ENCODE data around the gene ABCA10. TPM values are rescaled to one million over a fixed set of nuclear protein-coding genes. Genes with fewer than 3 reads are reported as not detected.

The ABCA10 gene
- total and polyA plus RNA-seq, 2 of the 13 experiments (the other 11 are each of a cell fraction or from before 2014, with no cell fraction given), result 0.02 to 0.08 TPM

- TF ChIP-seq MTA3 (CRISPR knock-in tag; IDR thresholded peaks at IDR 0.05) (no peak), MAF1 (CRISPR knock-in tag; IDR thresholded peaks at IDR 0.05; ENCODE audit: borderline replicate concordance) (no peak), MXD3 (CRISPR knock-in tag; IDR thresholded peaks at IDR 0.05) (no peak), ZNF850 (CRISPR knock-in tag; conservative IDR thresholded peaks at IDR 0.05) (no peak), ZNF24 (IDR thresholded peaks at IDR 0.05) (0 out of 2 replicates have a peak, but pooled peaks have one; percentile 14), TSC22D2 (CRISPR knock-in tag; IDR thresholded peaks at IDR 0.05; ENCODE audit: borderline replicate concordance) (no peak), RARA (CRISPR knock-in tag; IDR thresholded peaks at IDR 0.05) (peak; percentile 54), ZNF282 (IDR thresholded peaks at IDR 0.05; ENCODE audit: partially characterized antibody) (no peak), ZBTB3 (CRISPR knock-in tag; IDR thresholded peaks at IDR 0.05; ENCODE audit: borderline replicate concordance, low read depth) (no peak), ZSCAN29 (CRISPR knock-in tag; conservative IDR thresholded peaks at IDR 0.05) (no peak), CTCF (CRISPR knock-in tag; IDR thresholded peaks at IDR 0.05) (no peak), SSRP1 (CRISPR knock-in tag; IDR thresholded peaks at IDR 0.05) (0 out of 2 replicates have a peak, but pooled peaks have one; percentile 22), ATF7-NPFF (CRISPR knock-in tag; IDR thresholded peaks at IDR 0.05; ENCODE audit: low read depth) (no peak), KDM5A (IDR thresholded peaks at IDR 0.05; ENCODE audit: borderline replicate concordance, low read length) (no peak), DZIP1 (CRISPR knock-in tag; IDR thresholded peaks at IDR 0.05) (no peak), PLSCR1 (CRISPR knock-in tag; IDR thresholded peaks at IDR 0.05; ENCODE audit: borderline replicate concordance) (no peak), SP1 (IDR thresholded peaks at IDR 0.05) (no peak), SP1 (CRISPR knock-in tag; IDR thresholded peaks at IDR 0.05) (no peak), SP140L (CRISPR knock-in tag; IDR thresholded peaks at IDR 0.05; ENCODE audit: borderline replicate concordance) (no peak), HMGA1 (CRISPR knock-in tag; conservative IDR thresholded peaks at IDR 0.05) (no peak), YEATS4 (CRISPR knock-in tag; IDR thresholded peaks at IDR 0.05; ENCODE audit: borderline replicate concordance) (no peak), CSRNP2 (CRISPR knock-in tag; conservative IDR thresholded peaks at IDR 0.05; ENCODE audit: low read depth) (no peak), RAD21 (CRISPR knock-in tag; IDR thresholded peaks at IDR 0.05) (0 out of 2 replicates have a peak, but pooled peaks have one; percentile 28), ZNF205 (CRISPR knock-in tag; IDR thresholded peaks at IDR 0.05) (0 out of 2 replicates have a peak, but pooled peaks have one; percentile 34)
Observed at GRCh38 chr17:69268543-69269014, 40.0 kb upstream of the ABCA10 start (continued).
